K562 (cell line): ENCODE data around the gene MACROD2. TPM values are rescaled to one million over a fixed set of nuclear protein-coding genes. Genes with fewer than 3 reads are reported as not detected.

Source experiments
- ATAC-seq: fragments of 200-7000 bp; cut with Tn5 transposase; 3 replicates; pipeline ENCODE4 v1.9.1; 2020; ENCODE audit warnings: moderate library complexity
- BruUV-seq: library from RNA; stranded (reverse); fragments of 400-500 nt; replicated peaks from 2 replicates; lab custom pipeline; 2021; lab: Mats Ljungman, UMichigan
- CTCF ChIA-PET: fragments of 300-600 bp; formaldehyde crosslinking; extraction: SDS; loops from one replicate; lab custom pipeline; 2021; ENCODE audit warnings: low intra/inter-chr PET ratio; lab: Yijun Ruan, JAX
- POLR2A ChIA-PET: fragments of 300-600, 350-650 bp; sonication (Branson Sonifier 250); formaldehyde crosslinking; extraction: SDS; loops from one replicate; lab custom pipeline; 2021; ENCODE audit warnings: antibody characterized with exemption, inconsistent platforms; lab: Yijun Ruan, JAX
- DNase-seq, 4 experiments: peaks; one replicate each; pipeline versions ENCODE4 v3.0.0 to v3.0.0-alpha.2; 2011 to 2018; ENCODE audit warnings: low spot score in 3 of 4, mixed read lengths in 3 of 4; ENCODE audit errors: extremely low read depth in 1 of 4
- FAIRE-seq: peaks from 2 replicates; lab custom pipeline; 2011; peaks lifted over from hg19 to GRCh38; lab: Jason Lieb, UNC
- H2AFZ ChIP-seq: 2 replicates; pipeline ENCODE4 v1.6.0; 2011; ENCODE audit warnings: low read depth, low read length, control low read depth, inconsistent platforms
- H3K27ac ChIP-seq: fragments of 200-600 bp; 3 replicates; pipeline ENCODE4 v1.8.0; 2011; ENCODE audit warnings: low read depth, mild to moderate bottlenecking, control low read depth, inconsistent platforms, low read length, moderate library complexity, mixed read lengths; ENCODE audit errors: extremely low read depth
- H3K27me3 ChIP-seq, 2 experiments: fragments of 300-600 bp in 1 of 2; 2 replicates in 1 of 2; 3 replicates in 1 of 2; pipeline versions ENCODE4 v1.6.0 to v1.8.0; 2011; ENCODE audit warnings: inconsistent platforms in 2 of 2, low read length in 2 of 2, mild to moderate bottlenecking in 1 of 2, mixed read lengths in 1 of 2, moderate library complexity in 1 of 2; ENCODE audit not compliant: control insufficient read depth in 2 of 2, insufficient read depth in 2 of 2
- H3K36me3 ChIP-seq: fragments of 300-600 bp; 3 replicates; pipeline ENCODE4 v1.8.0; 2011; ENCODE audit warnings: mild to moderate bottlenecking, low read length, inconsistent platforms; ENCODE audit not compliant: control insufficient read depth, insufficient read depth
- H3K4me1 ChIP-seq, 2 experiments: fragments of 200-600 bp in 1 of 2; replicated peaks in 1 of 2; 2 replicates in 1 of 2; 3 replicates in 1 of 2; pipeline versions ENCODE4 v1.5.1 to v1.8.0; 2011; ENCODE audit warnings: inconsistent platforms in 2 of 2, low read length in 2 of 2, mild to moderate bottlenecking in 1 of 2, mixed read lengths in 1 of 2, moderate library complexity in 1 of 2; ENCODE audit not compliant: control insufficient read depth in 2 of 2, insufficient read depth in 2 of 2
- H3K4me2 ChIP-seq: 2 replicates; pipeline ENCODE4 v1.6.1; 2011; ENCODE audit warnings: low read length, control low read depth, inconsistent platforms, mixed read lengths; ENCODE audit not compliant: insufficient read depth
- H3K4me3 ChIP-seq: fragments of 200-600 bp; sonication (generic), shearing (Covaris generic); 2 replicates; pipeline ENCODE4 v1.5.1; 2016; ENCODE audit warnings: control low read depth, inconsistent platforms
- H3K79me2 ChIP-seq: fragments of 200-600 bp; 3 replicates; pipeline ENCODE4 v1.8.0; 2011; ENCODE audit warnings: low read length, inconsistent platforms; ENCODE audit not compliant: control insufficient read depth, insufficient read depth
- H3K9ac ChIP-seq, 2 experiments: 2 replicates each; pipeline versions ENCODE4 v1.6.0 to v1.6.1; 2011; ENCODE audit warnings: low read depth in 2 of 2, low read length in 2 of 2, control low read depth in 1 of 2, inconsistent platforms in 1 of 2, mild to moderate bottlenecking in 1 of 2, mixed read lengths in 1 of 2; ENCODE audit not compliant: insufficient read depth in 1 of 2
- H3K9me1 ChIP-seq: one replicate; pipeline ENCODE4 v1.6.0; 2011; ENCODE audit warnings: inconsistent platforms, mild to moderate bottlenecking, low read length, moderate library complexity; ENCODE audit not compliant: control insufficient read depth, insufficient read depth
- H3K9me3 ChIP-seq: replicated peaks from 2 replicates; pipeline ENCODE4 v1.5.1; 2011; ENCODE audit warnings: low read depth, low read length, inconsistent platforms; ENCODE audit not compliant: control insufficient read depth, insufficient read depth
- H4K20me1 ChIP-seq: replicated peaks from 2 replicates; pipeline ENCODE4 v1.6.1; 2011; ENCODE audit warnings: low read length, inconsistent platforms, mixed read lengths; ENCODE audit not compliant: control insufficient read depth, insufficient read depth
- ARID3A ChIP-seq: IDR thresholded peaks from 2 replicates; pipeline ENCODE4 v1.6.1; 2012; ENCODE audit warnings: low read depth, low read length, improper control_type of control experiment, borderline replicate concordance
- ARID3B ChIP-seq: fragments of 250-450 bp; sonication (Bioruptor Pico); IDR thresholded peaks from 2 replicates; pipeline ENCODE4 v1.4.0; 2020; ENCODE audit warnings: borderline replicate concordance
- ARNT ChIP-seq, 2 experiments: fragments of 450-650 bp; IDR thresholded peaks; 2 replicates each; pipeline ENCODE4 v1.6.1; 2016; ENCODE audit warnings: mild to moderate bottlenecking in 1 of 2
- ATF3 ChIP-seq, 2 experiments: fragments of 450-650 bp in 1 of 2; sonication (generic) in 1 of 2; formaldehyde crosslinking in 1 of 2; IDR thresholded peaks in 1 of 2; conservative IDR thresholded peaks in 1 of 2; 2 replicates each; pipeline versions ENCODE4 v1.6.1 to v1.8.1; 2016 to 2023; ENCODE audit warnings: mild to moderate bottlenecking in 2 of 2, moderate library complexity in 2 of 2, inconsistent platforms in 1 of 2, missing genetic modification reagents in 1 of 2
- E2F4 ChIP-seq: sonication (generic); formaldehyde crosslinking; IDR thresholded peaks from 2 replicates; pipeline ENCODE4 v1.8.0; 2022; ENCODE audit warnings: mild to moderate bottlenecking, low read depth, missing genetic modification reagents
- KLF6 ChIP-seq: fragments of 250-450 bp; sonication (Bioruptor Pico); IDR thresholded peaks from 2 replicates; pipeline ENCODE4 v1.4.0; 2020; ENCODE audit warnings: mild to moderate bottlenecking, moderate library complexity, borderline replicate concordance
- MEF2A ChIP-seq: IDR thresholded peaks from 2 replicates; pipeline ENCODE4 v1.6.1; 2011; ENCODE audit warnings: low read depth, mild to moderate bottlenecking, low read length, moderate library complexity; ENCODE audit not compliant: control insufficient read depth
- POLR3G ChIP-seq: IDR thresholded peaks from 2 replicates; pipeline ENCODE4 v1.6.1; 2011; ENCODE audit not compliant: insufficient read length, insufficient replicate concordance; ENCODE audit errors: extremely low read depth
- SAFB ChIP-seq: fragments of 200-400 bp; formaldehyde crosslinking; IDR thresholded peaks from 2 replicates; pipeline ENCODE4 v1.6.1; 2017; ENCODE audit warnings: low read depth, low read length, borderline replicate concordance
- SIX5 ChIP-seq, 2 experiments: IDR thresholded peaks; 2 replicates each; pipeline ENCODE4 v1.6.1; 2011; ENCODE audit warnings: low read length in 2 of 2, borderline replicate concordance in 1 of 2, low read depth in 1 of 2, mild to moderate bottlenecking in 1 of 2, moderate library complexity in 1 of 2; ENCODE audit not compliant: insufficient read depth in 1 of 2
- SMARCA5 ChIP-seq: fragments of 450-650 bp; IDR thresholded peaks from 2 replicates; pipeline ENCODE4 v1.6.1; 2016
- ZBTB43 ChIP-seq: sonication (generic); formaldehyde crosslinking; IDR thresholded peaks from 2 replicates; pipeline ENCODE4 v1.8.0; 2023; ENCODE audit warnings: mild to moderate bottlenecking, missing genetic modification reagents
- ZNF274 ChIP-seq: IDR thresholded peaks from 2 replicates; pipeline ENCODE4 v1.6.1; 2011; ENCODE audit warnings: low read depth, mild to moderate bottlenecking, low read length, moderate library complexity, borderline replicate concordance
- WGBS: fragments of 100-300 bp; shearing (Covaris generic); methylation state at CpG from one replicate; pipeline ENCODE4 v1.1.6; 2016; ENCODE audit warnings: low coverage, mixed read lengths; ENCODE audit not compliant: insufficient coverage; ENCODE audit errors: missing lambda C conversion rate; 5-methylcytosine and 5-hydroxymethylcytosine counted together
- in situ Hi-C: fragments of 300-500 bp; cut with MboI; formaldehyde crosslinking; loops from 4 replicates; pipeline ENCODE4 v1.15.0; 2018; ENCODE audit warnings: inconsistent platforms, mixed read lengths
- intact Hi-C: fragments of 100-400 bp; cut with micrococcal nuclease; formaldehyde crosslinking; loops from 2 replicates; pipeline ENCODE4 v1.14.2; 2022
- polyA plus RNA-seq, 8 experiments: library from polyadenylated mRNA; depleted of rRNA in 4 of 8; stranded (reverse) in 5 of 8; unstranded in 3 of 8; fragments of >200 nt; fragmentation: Nextera tagmentation in 2 of 8; fragmentation: Illumina TruSeq in 1 of 8; extraction: Ambion mirVana in 2 of 8; extraction: Trizol in 1 of 8; gene quantifications; 2 replicates each; pipeline versions ENCODE4 v1.2.1 to v1.2.3, GENCODE V29; 2011 to 2014; ENCODE audit warnings: inconsistent platforms in 1 of 8, missing spikeins in 1 of 8
- total RNA-seq, 7 experiments: library from RNA; depleted of rRNA in 6 of 7; stranded (reverse); fragments of >200 nt in 6 of 7; fragmentation: Illumina TruSeq in 2 of 7; extraction: Trizol in 2 of 7; gene quantifications; 2 replicates each; pipeline versions ENCODE4 v1.2.1 to v1.2.3, GENCODE V29; 2011 to 2021; ENCODE audit warnings: low replicate concordance in 1 of 7
- TF ChIP-seq, protein P1 (sequence below): fragments of 450-650 bp; formaldehyde crosslinking; IDR thresholded peaks from 2 replicates; pipeline ENCODE4 v1.4.0; 2022; ENCODE audit warnings: mild to moderate bottlenecking, moderate library complexity

The MACROD2 gene
- total and polyA plus RNA-seq, 9 of the 15 experiments (the other 6 are each of a cell fraction or from before 2014, with no cell fraction given), result not detected

- no TSS peak for BruUV-seq
- in situ Hi-C loops (no loop called here), intact Hi-C loops (no loop called here)
- H3K9me1 ChIP-seq, result no peaks in the 10 kb centered on the region
- no peak overlapping the region for H3K9ac ChIP-seq
- H2AFZ ChIP-seq, result no peak overlapping the region
- POLR2A ChIA-PET, result no interaction called here
- no peaks in the 10 kb centered on the region for H3K9me3 ChIP-seq
- H3K27me3 ChIP-seq, result no peaks in the 10 kb centered on the region
- no peaks in the 10 kb centered on the region for H3K79me2 ChIP-seq
- no peaks in the 10 kb centered on the region for H3K36me3 ChIP-seq
- FAIRE-seq, result no peak
- no peak overlapping the region for H3K4me2 ChIP-seq
- DNase-seq, result no peak
- 0% methylated on average over 5 of the region's 5 CpGs for WGBS
- no peak overlapping the region for H3K27ac ChIP-seq
- ATAC-seq, result no peak
- no peaks in the 10 kb centered on the region for H3K4me1 ChIP-seq
- no peak overlapping the region for H3K4me3 ChIP-seq
- H4K20me1 ChIP-seq, result no peaks in the 10 kb centered on the region
- CTCF ChIA-PET, result no interaction called here
- TF ChIP-seq, protein P1, sequence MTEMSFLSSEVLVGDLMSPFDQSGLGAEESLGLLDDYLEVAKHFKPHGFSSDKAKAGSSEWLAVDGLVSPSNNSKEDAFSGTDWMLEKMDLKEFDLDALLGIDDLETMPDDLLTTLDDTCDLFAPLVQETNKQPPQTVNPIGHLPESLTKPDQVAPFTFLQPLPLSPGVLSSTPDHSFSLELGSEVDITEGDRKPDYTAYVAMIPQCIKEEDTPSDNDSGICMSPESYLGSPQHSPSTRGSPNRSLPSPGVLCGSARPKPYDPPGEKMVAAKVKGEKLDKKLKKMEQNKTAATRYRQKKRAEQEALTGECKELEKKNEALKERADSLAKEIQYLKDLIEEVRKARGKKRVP (CRISPR knock-in tag), result no peak
- TF ChIP-seq ARID3A, result no peak
- TF ChIP-seq ATF3 (IDR thresholded peaks at IDR 0.05), result no peak
- no peak for TF ChIP-seq ATF3 (CRISPR knock-in tag; conservative IDR thresholded peaks at IDR 0.05)
- TF ChIP-seq MEF2A, result no peak
- no peak for TF ChIP-seq E2F4
- TF ChIP-seq SMARCA5, result no peak
- no peak for TF ChIP-seq ZBTB43 (CRISPR knock-in tag)
- no peak for TF ChIP-seq KLF6
- no peak for TF ChIP-seq SIX5 (IDR thresholded peaks at IDR 0.05; ENCODE audit: borderline replicate concordance in 1 of 2, insufficient read depth in 1 of 2, low read depth in 1 of 2, low read length in 2 of 2)
- no peak for TF ChIP-seq ARID3B (CRISPR knock-in tag)
- no peak for TF ChIP-seq SAFB
- no peak for TF ChIP-seq ARNT (IDR thresholded peaks at IDR 0.05)
- TF ChIP-seq ZNF274, result no peak
- TF ChIP-seq POLR3G, result no peak
Measured at GRCh38 chr20:15064741-15065140, 1069.4 kb downstream of the MACROD2 start.
